H9 (cell line): ENCODE data around the gene SLC9B1. TPM values are rescaled to one million over a fixed set of nuclear protein-coding genes. Genes with fewer than 3 reads are reported as not detected.

Source experiments
- DNase-seq: peaks from one replicate; pipeline ENCODE4 v3.0.0-alpha.2; 2017
- H2AFZ ChIP-seq: one replicate; pipeline ENCODE4 v1.6.1; 2013; ENCODE audit warnings: mild to moderate bottlenecking, low read length, control low read depth, moderate library complexity
- H2AK5ac ChIP-seq: 2 replicates; pipeline ENCODE4 v1.6.1; 2013; ENCODE audit warnings: low read length, control low read depth, mixed read lengths; ENCODE audit not compliant: insufficient read length
- H2BK120ac ChIP-seq: one replicate; pipeline ENCODE4 v1.6.1; 2013; ENCODE audit warnings: low read depth, mild to moderate bottlenecking, low read length, control low read depth, inconsistent platforms; ENCODE audit not compliant: poor library complexity, severe bottlenecking
- H2BK12ac ChIP-seq: 2 replicates; pipeline ENCODE4 v1.6.1; 2013; ENCODE audit warnings: low read length, control low read depth, mixed read lengths, low read depth; ENCODE audit not compliant: insufficient read length
- H2BK15ac ChIP-seq: 2 replicates; pipeline ENCODE4 v1.6.1; 2013; ENCODE audit warnings: low read depth, low read length, control low read depth
- H2BK20ac ChIP-seq: one replicate; pipeline ENCODE4 v1.6.1; 2013; ENCODE audit warnings: low read depth, mild to moderate bottlenecking, low read length, control low read depth, inconsistent platforms; ENCODE audit not compliant: poor library complexity, severe bottlenecking
- H2BK5ac ChIP-seq: 2 replicates; pipeline ENCODE4 v1.6.1; 2013; ENCODE audit warnings: low read length, control low read depth, mixed read lengths; ENCODE audit not compliant: insufficient read length
- H3K14ac ChIP-seq: 2 replicates; pipeline ENCODE4 v1.6.1; 2013; ENCODE audit warnings: low read length, control low read depth; ENCODE audit not compliant: insufficient read depth
- H3K18ac ChIP-seq: 2 replicates; pipeline ENCODE4 v1.6.1; 2013; ENCODE audit warnings: low read depth, mild to moderate bottlenecking, mixed read lengths, low read length, control low read depth; ENCODE audit not compliant: insufficient read length
- H3K23ac ChIP-seq: 2 replicates; pipeline ENCODE4 v1.6.1; 2013; ENCODE audit warnings: low read length, control low read depth, mixed read lengths, low read depth; ENCODE audit not compliant: insufficient read length
- H3K23me2 ChIP-seq: 2 replicates; pipeline ENCODE4 v1.6.1; 2013; ENCODE audit warnings: low read depth, mild to moderate bottlenecking, mixed read lengths, low read length, control low read depth; ENCODE audit not compliant: insufficient read length, poor library complexity, severe bottlenecking
- H3K27ac ChIP-seq: 2 replicates; pipeline ENCODE4 v1.5.1; 2013; ENCODE audit warnings: low read length, control low read depth, mixed read lengths, low read depth; ENCODE audit not compliant: insufficient read length
- H3K27me3 ChIP-seq: 2 replicates; pipeline ENCODE4 v1.6.1; 2013; ENCODE audit warnings: low read length, control low read depth, inconsistent platforms; ENCODE audit not compliant: insufficient read depth
- H3K4ac ChIP-seq: 2 replicates; pipeline ENCODE4 v1.6.1; 2013; ENCODE audit warnings: low read depth, mild to moderate bottlenecking, control low read depth, inconsistent platforms, low read length, moderate library complexity
- H3K4me1 ChIP-seq: 2 replicates; pipeline ENCODE4 v1.6.1; 2013; ENCODE audit warnings: low read length, control low read depth, inconsistent platforms; ENCODE audit not compliant: insufficient read depth
- H3K4me2 ChIP-seq: 2 replicates; pipeline ENCODE4 v1.6.1; 2013; ENCODE audit warnings: low read length, control low read depth, mixed read lengths; ENCODE audit not compliant: insufficient read length, insufficient read depth
- H3K56ac ChIP-seq: 2 replicates; pipeline ENCODE4 v1.6.1; 2013; ENCODE audit warnings: low read depth, mild to moderate bottlenecking, mixed read lengths, low read length, control low read depth; ENCODE audit not compliant: insufficient read length
- H3K79me1 ChIP-seq: 2 replicates; pipeline ENCODE4 v1.6.1; 2013; ENCODE audit warnings: low read depth, mild to moderate bottlenecking, moderate library complexity, low read length, control low read depth, inconsistent platforms; ENCODE audit not compliant: insufficient read depth, poor library complexity, severe bottlenecking
- H3K79me2 ChIP-seq: 2 replicates; pipeline ENCODE4 v1.6.1; 2013; ENCODE audit warnings: low read length, control low read depth, inconsistent platforms; ENCODE audit not compliant: insufficient read depth
- H3K9ac ChIP-seq: 2 replicates; pipeline ENCODE4 v1.6.1; 2013; ENCODE audit warnings: low read length, control low read depth, mixed read lengths; ENCODE audit not compliant: insufficient read length; ENCODE audit errors: extremely low read depth
- H3K9me3 ChIP-seq: one replicate; pipeline ENCODE4 v1.6.1; 2013; ENCODE audit warnings: low read depth, low read length, inconsistent platforms; ENCODE audit not compliant: control insufficient read depth
- H3T11ph ChIP-seq: one replicate; pipeline ENCODE4 v1.6.1; 2013; ENCODE audit warnings: mild to moderate bottlenecking, low read length, control low read depth, inconsistent platforms
- H4K20me1 ChIP-seq: one replicate; pipeline ENCODE4 v1.6.1; 2013; ENCODE audit not compliant: control insufficient read depth, insufficient read length, insufficient read depth
- H4K5ac ChIP-seq: 2 replicates; pipeline ENCODE4 v1.6.1; 2013; ENCODE audit warnings: low read depth, mild to moderate bottlenecking, mixed read lengths, low read length, control low read depth; ENCODE audit not compliant: insufficient read length
- H4K8ac ChIP-seq: replicated peaks from 2 replicates; pipeline ENCODE4 v1.6.1; 2013; ENCODE audit warnings: low read length, control low read depth, mixed read lengths, low read depth; ENCODE audit not compliant: insufficient read length
- H4K91ac ChIP-seq: 2 replicates; pipeline ENCODE4 v1.6.1; 2013; ENCODE audit warnings: low read depth, mild to moderate bottlenecking, moderate library complexity, mixed read lengths, low read length, control low read depth; ENCODE audit not compliant: insufficient read length
- H3K27ac Mint-ChIP-seq, 3 experiments: 2 replicates in 2 of 3; 3 replicates in 1 of 3; pipeline ENCODE4 v1.8.0; 2020 to 2021; ENCODE audit warnings: mixed read lengths in 3 of 3, mild to moderate bottlenecking in 1 of 3, moderate library complexity in 1 of 3
- H3K27me3 Mint-ChIP-seq: 2 replicates; pipeline ENCODE4 v1.8.0; 2021; ENCODE audit warnings: low read depth, mild to moderate bottlenecking, moderate library complexity, mixed read lengths
- H3K36me3 Mint-ChIP-seq, 3 experiments: 2 replicates in 2 of 3; 3 replicates in 1 of 3; pipeline ENCODE4 v1.8.0; 2020 to 2021; ENCODE audit warnings: low read depth in 3 of 3, mixed read lengths in 3 of 3; ENCODE audit not compliant: insufficient read depth in 1 of 3
- H3K4me1 Mint-ChIP-seq, 2 experiments: 2 replicates each; pipeline ENCODE4 v1.8.0; 2020; ENCODE audit warnings: mixed read lengths in 2 of 2
- H3K4me3 Mint-ChIP-seq, 2 experiments: 2 replicates in 1 of 2; 3 replicates in 1 of 2; pipeline ENCODE4 v1.8.0; 2020 to 2021; ENCODE audit warnings: mild to moderate bottlenecking in 2 of 2, mixed read lengths in 2 of 2, moderate library complexity in 1 of 2
- H3K9me3 Mint-ChIP-seq, 2 experiments: 2 replicates in 1 of 2; 3 replicates in 1 of 2; pipeline ENCODE4 v1.8.0; 2020; ENCODE audit warnings: mild to moderate bottlenecking in 2 of 2, mixed read lengths in 2 of 2, moderate library complexity in 1 of 2
- CTCF ChIP-seq: fragments of 200-600 bp; sonication (generic); conservative IDR thresholded peaks from 3 replicates; pipeline ENCODE4 v1.8.0; 2021; ENCODE audit warnings: antibody characterized with exemption, mild to moderate bottlenecking
- WGBS: extraction: QIAGEN DNeasy Blood & Tissue Kit; methylation state at CpG from one replicate; pipeline ENCODE4 v1.1.7; 2013; ENCODE audit warnings: missing lambda C conversion rate, low lambda C conversion rate, mixed read lengths; ENCODE audit not compliant: insufficient read length; ENCODE audit errors: extremely low coverage; 5-methylcytosine and 5-hydroxymethylcytosine counted together
- total RNA-seq: library from RNA; stranded (reverse); gene quantifications from 2 replicates; pipeline ENCODE4 v1.2.1, GENCODE V29; 2021

SLC9B1 gene
- total RNA-seq, 1 experiment from 2014 or later, result 0.59 TPM

- Histone ChIP-seq H3K18ac (peak overlapping the region; percentile 30), H4K8ac (no peak overlapping the region), H3K4me1 (no peaks in the 10 kb centered on the region), H2AK5ac (no peak overlapping the region), H3K14ac (no peak overlapping the region), H3K9ac (peak overlapping the region; percentile 92), H3K9me3 (no peaks in the 10 kb centered on the region), H2BK15ac (no peak overlapping the region), H4K20me1 (no peaks in the 10 kb centered on the region), H2BK120ac (no peak overlapping the region), H2BK5ac (peak overlapping the region; percentile 18), H3K27me3 (no peaks in the 10 kb centered on the region), H3K23me2 (no peaks in the 10 kb centered on the region), H3K27ac (peak overlapping the region; percentile 90), H3T11ph (no peak overlapping the region), H3K4me2 (peak overlapping the region; percentile 74), H3K4ac (no peak overlapping the region), H2BK20ac (no peak overlapping the region), H2BK12ac (no peak overlapping the region), H2AFZ (no peak overlapping the region), H3K56ac (no peak overlapping the region), H4K91ac (no peak overlapping the region), H4K5ac (peak overlapping the region; percentile 93), H3K79me1 (no peaks in the 10 kb centered on the region), H3K23ac (no peak overlapping the region), H3K79me2 (no peaks in the 10 kb centered on the region)
- Mint-ChIP-seq H3K9me3 (peaks cover 0 to 3% of the 10 kb centered on the region in 2 experiments; a peak in 3 of 5 replicates), H3K27me3 (peaks cover 4% of the 10 kb centered on the region; the same call in 1 of the 2 replicates), H3K4me1 (peaks cover 7 to 8% of the 10 kb centered on the region in 2 experiments), H3K36me3 (no peaks in the 10 kb centered on the region; a peak in 2 of 7 replicates), H3K27ac (peak overlapping the region; percentile 89 to 98 (median 96); a peak in 5 of 7 replicates), H3K4me3 (peak overlapping the region; percentile 73 to 76)
- no CpG with 5 or more reads among the region's 8 CpGs for WGBS
- DNase-seq, result no peak
- TF ChIP-seq CTCF, result no peak
Measured at GRCh38 chr4:103018391-103019307, 856 bp downstream of the SLC9B1 start.
